DMS 273 (cell line): ENCODE measurements around the gene AMIGO2.

Experiments
- DNase-seq: peaks from one replicate; lab custom pipeline; 2025; ENCODE audit not compliant: unreplicated experiment; lab: John Stamatoyannopoulos, UW

AMIGO2 gene

GRCh38 chr12:47038270-47038748, 41.5 kb downstream of the AMIGO2 start:
- no peak for DNase-seq

GRCh38 chr12:47035484-47035883, 44.3 kb downstream of the AMIGO2 start:
- DNase-seq: no peak

DNA sequence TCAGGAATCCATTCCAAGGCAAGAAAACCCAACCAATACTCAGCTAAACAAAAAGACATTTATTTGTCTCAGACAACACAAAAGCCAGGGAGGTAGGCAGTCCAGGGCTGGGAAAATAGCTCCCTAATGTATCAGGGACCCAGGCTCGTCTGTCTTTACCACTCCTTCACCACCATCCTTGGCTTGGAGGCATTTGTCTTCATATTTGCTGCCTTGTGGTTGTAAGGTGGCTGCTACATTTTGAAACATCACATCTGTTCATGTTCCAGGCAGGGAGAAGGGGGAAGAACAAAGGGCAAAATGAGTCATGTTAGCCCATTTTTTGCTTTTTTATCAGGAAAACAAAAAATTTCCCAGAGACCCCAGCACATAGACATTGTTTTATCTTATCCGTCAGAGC, 45.1 kb downstream of the AMIGO2 start:
- DNase-seq: no peak

DNA sequence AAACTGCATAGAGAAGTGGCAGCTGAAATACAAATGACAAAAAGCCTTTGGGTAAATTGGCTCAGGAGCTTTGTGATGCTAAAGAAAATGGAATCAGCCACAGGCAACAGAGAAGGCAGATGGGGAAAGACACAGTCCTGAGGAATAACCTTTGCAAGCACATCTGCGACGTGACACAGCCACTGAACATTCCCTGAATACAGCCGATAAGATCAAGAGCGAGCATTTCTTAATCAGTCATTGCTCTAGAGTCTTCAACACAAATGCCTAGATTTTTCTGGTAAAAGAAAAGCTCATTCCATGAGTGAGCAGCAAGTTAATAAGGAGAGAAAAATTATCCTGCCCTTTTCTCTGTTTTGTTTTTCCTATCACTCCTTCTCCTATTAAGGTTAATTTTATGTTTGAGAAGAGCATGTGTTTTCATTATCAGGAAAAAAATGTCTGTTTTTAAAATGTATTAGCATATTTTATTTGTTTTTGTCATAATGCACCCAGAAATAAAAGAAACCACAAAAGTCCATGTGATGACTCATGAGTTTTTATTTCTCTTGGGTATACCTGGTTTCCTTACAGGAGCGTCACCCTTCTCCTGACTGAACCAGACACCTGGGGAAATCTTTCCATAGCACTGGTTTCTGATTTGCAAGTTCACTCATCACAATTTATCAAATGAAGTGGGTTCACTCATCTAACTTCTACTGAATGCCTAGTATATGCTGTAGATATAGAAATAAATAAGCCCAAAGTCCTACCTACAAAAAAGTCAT, 45.8 kb downstream of the AMIGO2 start:
- no peak for DNase-seq

GRCh38 chr12:47033081-47033480, 46.7 kb downstream of the AMIGO2 start:
- no peak for DNase-seq

DNA sequence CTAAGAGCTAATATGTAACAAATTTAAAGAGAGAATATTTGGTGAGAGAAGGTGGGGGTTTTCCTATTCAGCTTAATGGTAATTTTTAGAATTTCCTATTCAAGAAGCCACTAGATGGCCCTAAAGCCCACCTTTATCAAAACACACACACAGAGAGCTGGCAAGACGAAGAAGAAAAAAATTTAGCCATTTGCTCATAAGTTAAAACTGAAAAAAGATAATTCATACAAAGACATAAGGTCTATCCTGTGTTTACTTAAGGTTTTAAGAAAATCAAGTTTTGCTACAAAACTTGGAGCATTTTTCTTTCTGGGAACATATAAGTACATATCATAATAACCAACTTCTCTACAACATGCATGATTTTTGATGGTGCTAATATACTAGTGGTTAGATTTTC, 47.1 kb downstream of the AMIGO2 start:
- DNase-seq: peak; percentile 54

GRCh38 chr12:47029903-47030302, 49.9 kb downstream of the AMIGO2 start:
- no peak for DNase-seq

GRCh38 chr12:47028981-47029708, 50.6 kb downstream of the AMIGO2 start:
- DNase-seq: no peak

- DNase-seq: no peak
Observed at GRCh38 chr12:47028186-47028585, 51.6 kb downstream of the AMIGO2 start.
